ENCODE results near the gene MAP3K8.

GRCh38 chr10:30447125-30447799, 13.3 kb downstream of the MAP3K8 start:
- TF ChIP-seq CTCF (conservative IDR thresholded peaks at IDR 0.05) = no peak
- TF ChIP-seq ZFX (IDR thresholded peaks at IDR 0.05) = no peak
